HG03135 (cell line): Measurements from ENCODE around the gene CHGA.

ENCODE experiments used
- ATAC-seq: cut with Tn5 transposase; IDR thresholded peaks from one replicate; pipeline ENCODE4 v1.9.1; 2021; ENCODE audit warnings: mild to moderate bottlenecking, moderate library complexity; ENCODE audit not compliant: unreplicated experiment

The CHGA gene

GRCh38 chr14:92959761-92960680 lies 37.1 kb downstream of the CHGA start:
- ATAC-seq: no peak

GRCh38 chr14:92960706-92961566 lies 38.0 kb downstream of the CHGA start:
- no peak for ATAC-seq

GRCh38 chr14:92961567-92961855 lies 38.6 kb downstream of the CHGA start:
- ATAC-seq: no peak

GRCh38 chr14:92962031-92962830 lies 39.3 kb downstream of the CHGA start:
- ATAC-seq: no peak

GRCh38 chr14:92962831-92963095 lies 39.8 kb downstream of the CHGA start:
- no peak for ATAC-seq

GRCh38 chr14:92963301-92964123 lies 40.6 kb downstream of the CHGA start:
- no peak for ATAC-seq

GRCh38 chr14:92964124-92965109 lies 41.5 kb downstream of the CHGA start:
- no peak for ATAC-seq

- ATAC-seq: no peak
Observed at GRCh38 chr14:92965281-92965680, 42.3 kb downstream of the CHGA start.

GRCh38 chr14:92967346-92967926 lies 44.5 kb downstream of the CHGA start:
- no peak for ATAC-seq

- ATAC-seq: no peak
Observed at GRCh38 chr14:92968291-92969020, 45.5 kb downstream of the CHGA start.

GRCh38 chr14:92969430-92969829 lies 46.5 kb downstream of the CHGA start:
- ATAC-seq: no peak

GRCh38 chr14:92969871-92970270 lies 46.9 kb downstream of the CHGA start:
- ATAC-seq: no peak

GRCh38 chr14:92970271-92970670 lies 47.3 kb downstream of the CHGA start:
- ATAC-seq: no peak

- ATAC-seq: no peak
Observed at GRCh38 chr14:92971601-92972180, 48.7 kb downstream of the CHGA start.

- no peak for ATAC-seq
Observed at GRCh38 chr14:92973261-92973797, 50.4 kb downstream of the CHGA start.

- ATAC-seq: no peak
Observed at GRCh38 chr14:92973798-92974372, 50.9 kb downstream of the CHGA start.
